CD4-positive, alpha-beta T cell (primary cell): ENCODE measurements around the gene AIFM2. TPM values are rescaled to one million over a fixed set of nuclear protein-coding genes. Genes with fewer than 3 reads are reported as not detected.

Experiments
- ATAC-seq: fragments of 200-7000 bp; cut with Tn5 transposase; one replicate; pipeline ENCODE4 v1.10.0; 2022; ENCODE audit warnings: mild to moderate bottlenecking; ENCODE audit not compliant: poor library complexity
- CTCF ChIA-PET: fragments of 350-600 bp; sonication (Branson Sonifier 250); formaldehyde crosslinking; loops from one replicate; lab custom pipeline; 2021; ENCODE audit warnings: antibody characterized with exemption, inconsistent platforms; lab: Charles Lee
- POLR2A ChIA-PET: fragments of 350-600 bp; sonication (Branson Sonifier 250); formaldehyde crosslinking; loops from one replicate; lab custom pipeline; 2021; ENCODE audit warnings: antibody characterized with exemption, inconsistent platforms; lab: Charles Lee
- DNase-seq, 14 experiments: peaks; one replicate each; pipeline ENCODE4 v3.0.0-alpha.2; 2013 to 2020; ENCODE audit warnings: mixed read lengths in 2 of 14
- H3K27ac ChIP-seq, 2 donors: one replicate each; pipeline versions ENCODE4 v1.5.1 to v1.7.0; 2013; ENCODE audit warnings: low read length in 2 of 2, low read depth in 1 of 2, mild to moderate bottlenecking in 1 of 2
- H3K27me3 ChIP-seq, 2 experiments: 1 replicate in 1 of 2; 2 replicates in 1 of 2; pipeline versions ENCODE4 v1.6.1 to v1.7.0; 2013; ENCODE audit warnings: low read length in 2 of 2, control low read depth in 1 of 2, mild to moderate bottlenecking in 1 of 2, moderate library complexity in 1 of 2; ENCODE audit not compliant: insufficient read depth in 2 of 2, control insufficient read depth in 1 of 2
- H3K36me3 ChIP-seq: one replicate; pipeline ENCODE4 v1.6.1; 2013; ENCODE audit warnings: low read length, control low read depth; ENCODE audit not compliant: insufficient read depth
- H3K4me1 ChIP-seq: one replicate; pipeline ENCODE4 v1.6.1; 2013; ENCODE audit warnings: low read length, control low read depth; ENCODE audit not compliant: insufficient read depth
- H3K4me3 ChIP-seq: one replicate; pipeline ENCODE4 v1.5.1; 2013; ENCODE audit warnings: mild to moderate bottlenecking, low read length, moderate library complexity
- H3K9me3 ChIP-seq, 2 experiments: 1 replicate in 1 of 2; 2 replicates in 1 of 2; pipeline versions ENCODE4 v1.6.1 to v1.7.0; 2013; ENCODE audit warnings: low read length in 2 of 2, mild to moderate bottlenecking in 2 of 2, control low read depth in 1 of 2, moderate library complexity in 1 of 2; ENCODE audit not compliant: control insufficient read depth in 1 of 2, insufficient read depth in 1 of 2
- H3K27ac Mint-ChIP-seq: one replicate; pipeline ENCODE4 v1.8.0; 2020; ENCODE audit warnings: mixed read lengths
- H3K27me3 Mint-ChIP-seq: one replicate; pipeline ENCODE4 v1.8.0; 2021; ENCODE audit warnings: mixed read lengths
- H3K36me3 Mint-ChIP-seq: one replicate; pipeline ENCODE4 v1.8.0; 2021; ENCODE audit warnings: low read depth, mixed read lengths
- H3K4me1 Mint-ChIP-seq: one replicate; pipeline ENCODE4 v1.8.0; 2021; ENCODE audit warnings: low read depth, mixed read lengths
- H3K4me3 Mint-ChIP-seq: one replicate; pipeline ENCODE4 v1.8.0; 2020; ENCODE audit warnings: mild to moderate bottlenecking, mixed read lengths
- H3K9me3 Mint-ChIP-seq: one replicate; pipeline ENCODE4 v1.8.0; 2020; ENCODE audit warnings: mixed read lengths
- intact Hi-C, 2 experiments: fragments of 100-400 bp; cut with DNase I in 1 of 2; cut with micrococcal nuclease in 1 of 2; formaldehyde crosslinking; loops; one replicate each; pipeline versions ENCODE4 v1.15.1 to v1.9.0; 2023 to 2025; cut with DNase I, micrococcal nuclease
- total RNA-seq, 174 experiments: library from RNA in 2 of 174; stranded (reverse) in 2 of 174; gene quantifications; one replicate each; pipeline ENCODE4 v1.2.3 and lab custom pipeline; 2021 to 2026
- TF ChIP-seq, protein P1 (sequence below): fragments of 200-600 bp; IDR thresholded peaks from one replicate; pipeline ENCODE4 v1.8.0; 2022; ENCODE audit warnings: antibody characterized with exemption, mild to moderate bottlenecking

Gene AIFM2
- total RNA-seq, 2 experiments from 2014 or later = 2.3 to 2.5 TPM

DNA sequence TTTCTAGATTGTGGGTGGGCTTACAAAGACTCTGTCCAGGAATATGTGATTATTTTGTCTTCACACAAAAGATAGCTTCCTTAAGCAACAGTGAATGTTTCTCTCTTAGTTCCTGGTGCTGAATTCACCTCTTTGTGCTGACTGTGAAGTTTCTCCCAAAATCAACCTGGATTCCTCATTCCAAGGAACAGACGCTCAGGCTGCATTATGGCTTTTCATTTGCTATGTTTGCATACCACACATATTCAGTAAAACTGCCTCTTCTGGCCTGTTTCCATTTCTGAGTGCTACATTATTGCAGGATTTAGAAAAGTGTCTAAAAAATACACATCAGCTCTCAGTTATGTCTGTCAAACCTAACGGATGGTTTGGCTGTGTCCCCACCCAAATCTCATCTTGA is 58.5 kb downstream of the AIFM2 start:
- CTCF ChIA-PET = no interaction called here

GRCh38 chr10:70070834-70071233 is 61.8 kb downstream of the AIFM2 start:
- intact Hi-C loops = no loop called here
- ATAC-seq (no peak), DNase-seq (no peak)
- ChIA-PET POLR2A (no interaction called here), CTCF (interaction anchor here (1.3 kb wide), 1 partner anchor 15 kb away, joined by 4 read pairs; no protein-coding TSS in a partner anchor)
- Histone ChIP-seq H3K4me1 (no peaks in the 10 kb centered on the region), H3K36me3 (no peaks in the 10 kb centered on the region), H3K27me3 (no peaks in the 10 kb centered on the region), H3K27ac (no peak overlapping the region), H3K9me3 (no peaks in the 10 kb centered on the region), H3K4me3 (no peak overlapping the region)
- H3K27ac Mint-ChIP-seq = no peak overlapping the region
- no peak overlapping the region for H3K4me3 Mint-ChIP-seq
- H3K9me3 Mint-ChIP-seq = no peaks in the 10 kb centered on the region
- TF ChIP-seq, protein P1, sequence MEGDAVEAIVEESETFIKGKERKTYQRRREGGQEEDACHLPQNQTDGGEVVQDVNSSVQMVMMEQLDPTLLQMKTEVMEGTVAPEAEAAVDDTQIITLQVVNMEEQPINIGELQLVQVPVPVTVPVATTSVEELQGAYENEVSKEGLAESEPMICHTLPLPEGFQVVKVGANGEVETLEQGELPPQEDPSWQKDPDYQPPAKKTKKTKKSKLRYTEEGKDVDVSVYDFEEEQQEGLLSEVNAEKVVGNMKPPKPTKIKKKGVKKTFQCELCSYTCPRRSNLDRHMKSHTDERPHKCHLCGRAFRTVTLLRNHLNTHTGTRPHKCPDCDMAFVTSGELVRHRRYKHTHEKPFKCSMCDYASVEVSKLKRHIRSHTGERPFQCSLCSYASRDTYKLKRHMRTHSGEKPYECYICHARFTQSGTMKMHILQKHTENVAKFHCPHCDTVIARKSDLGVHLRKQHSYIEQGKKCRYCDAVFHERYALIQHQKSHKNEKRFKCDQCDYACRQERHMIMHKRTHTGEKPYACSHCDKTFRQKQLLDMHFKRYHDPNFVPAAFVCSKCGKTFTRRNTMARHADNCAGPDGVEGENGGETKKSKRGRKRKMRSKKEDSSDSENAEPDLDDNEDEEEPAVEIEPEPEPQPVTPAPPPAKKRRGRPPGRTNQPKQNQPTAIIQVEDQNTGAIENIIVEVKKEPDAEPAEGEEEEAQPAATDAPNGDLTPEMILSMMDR = no peak
- H3K27me3 Mint-ChIP-seq = no peaks in the 10 kb centered on the region
- H3K4me1 Mint-ChIP-seq = no peaks in the 10 kb centered on the region
- H3K36me3 Mint-ChIP-seq = no peaks in the 10 kb centered on the region

More for the DNA sequence above, 58.5 kb downstream of the AIFM2 start:
- ATAC-seq (no peak), DNase-seq (no peak)
- H3K36me3 Mint-ChIP-seq = no peaks in the 10 kb centered on the region
- POLR2A ChIA-PET = no interaction called here
- Histone ChIP-seq H3K27ac (no peak overlapping the region), H3K4me1 (no peaks in the 10 kb centered on the region), H3K9me3 (no peaks in the 10 kb centered on the region), H3K4me3 (no peak overlapping the region), H3K27me3 (no peaks in the 10 kb centered on the region), H3K36me3 (no peaks in the 10 kb centered on the region)
- intact Hi-C loops = no loop called here
- H3K4me1 Mint-ChIP-seq = no peaks in the 10 kb centered on the region
- no peak overlapping the region for H3K4me3 Mint-ChIP-seq
- TF ChIP-seq, protein P1 = no peak
- H3K27ac Mint-ChIP-seq = no peak overlapping the region
- H3K9me3 Mint-ChIP-seq = no peaks in the 10 kb centered on the region
- H3K27me3 Mint-ChIP-seq = peaks cover 4% of the 10 kb centered on the region

GRCh38 chr10:70069346-70069745 is 63.3 kb downstream of the AIFM2 start:
- DNase-seq (no peak), ATAC-seq (no peak)
- no peak overlapping the region for H3K4me3 Mint-ChIP-seq
- Histone ChIP-seq H3K27me3 (no peaks in the 10 kb centered on the region), H3K4me1 (no peaks in the 10 kb centered on the region), H3K27ac (no peak overlapping the region), H3K36me3 (no peaks in the 10 kb centered on the region), H3K9me3 (no peaks in the 10 kb centered on the region), H3K4me3 (no peak overlapping the region)
- intact Hi-C loops = no loop called here
- no peaks in the 10 kb centered on the region for H3K4me1 Mint-ChIP-seq
- TF ChIP-seq, protein P1 = no peak
- H3K9me3 Mint-ChIP-seq = no peaks in the 10 kb centered on the region
- ChIA-PET CTCF (no interaction called here), POLR2A (no interaction called here)
- no peaks in the 10 kb centered on the region for H3K36me3 Mint-ChIP-seq
- no peak overlapping the region for H3K27ac Mint-ChIP-seq
- H3K27me3 Mint-ChIP-seq = no peaks in the 10 kb centered on the region
